Inflammatory macrophage treated with lipopolysaccharide for 4 hours (primary cell): Measurements from ENCODE around the gene NFIX.

Experiments used
- DNase-seq: peaks from one replicate; pipeline ENCODE4 v3.0.0-alpha.2; 2020

The NFIX gene

DNA sequence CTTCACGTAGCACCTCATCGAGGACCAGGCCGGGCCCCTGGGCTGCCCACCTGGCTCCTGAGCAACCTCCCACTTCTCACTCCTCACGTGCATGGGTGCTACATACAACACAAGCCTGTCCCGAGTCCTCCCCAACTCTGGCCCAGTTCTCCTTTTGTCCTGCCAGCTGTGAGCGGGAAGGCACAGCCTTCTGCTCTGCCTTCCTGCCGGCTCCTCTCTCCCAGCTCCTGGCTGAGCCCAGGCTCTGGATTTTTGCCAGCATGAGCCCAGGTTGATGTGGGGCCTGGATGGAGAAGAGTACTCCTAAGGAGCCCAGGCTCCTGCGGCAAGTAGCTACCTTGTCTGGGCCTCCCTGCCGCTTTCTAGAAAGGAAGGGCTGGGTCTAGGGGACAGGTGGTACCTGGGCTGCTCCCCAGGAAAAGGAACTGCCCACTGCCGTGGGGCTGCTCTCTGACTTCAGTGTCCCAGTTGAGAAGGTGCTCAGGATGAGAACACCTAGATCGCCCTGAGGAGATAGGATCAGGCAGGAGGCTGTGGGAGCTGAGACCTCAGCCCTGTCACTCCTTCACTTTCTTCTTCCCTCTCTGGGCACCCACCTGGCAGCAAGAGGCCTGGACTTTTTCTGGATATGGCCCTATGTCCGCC, 83.7 kb downstream of the NFIX start:
- no peak for DNase-seq

DNA sequence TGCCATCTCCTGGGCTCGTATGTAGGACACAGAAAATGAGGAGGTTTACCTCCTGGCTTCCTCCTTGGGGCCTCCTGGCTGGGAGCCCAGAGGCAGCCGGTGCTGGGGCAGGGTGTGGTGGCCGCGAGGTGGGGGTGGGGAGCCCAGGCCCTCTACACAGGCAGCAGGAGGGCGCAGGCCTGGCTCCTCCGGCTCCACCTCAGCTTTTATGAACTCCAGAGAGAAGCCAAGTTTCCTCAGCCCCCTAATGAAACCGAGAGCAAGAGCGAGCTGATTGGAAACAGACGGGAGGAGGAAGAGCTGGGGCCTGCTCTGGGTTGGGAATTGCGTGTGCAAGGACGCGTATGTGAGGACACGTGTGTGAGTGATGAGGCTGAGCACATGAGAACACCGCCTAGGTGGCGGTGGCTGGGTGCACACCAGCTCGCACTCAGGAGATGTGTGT, 84.3 kb downstream of the NFIX start:
- no peak for DNase-seq

DNA sequence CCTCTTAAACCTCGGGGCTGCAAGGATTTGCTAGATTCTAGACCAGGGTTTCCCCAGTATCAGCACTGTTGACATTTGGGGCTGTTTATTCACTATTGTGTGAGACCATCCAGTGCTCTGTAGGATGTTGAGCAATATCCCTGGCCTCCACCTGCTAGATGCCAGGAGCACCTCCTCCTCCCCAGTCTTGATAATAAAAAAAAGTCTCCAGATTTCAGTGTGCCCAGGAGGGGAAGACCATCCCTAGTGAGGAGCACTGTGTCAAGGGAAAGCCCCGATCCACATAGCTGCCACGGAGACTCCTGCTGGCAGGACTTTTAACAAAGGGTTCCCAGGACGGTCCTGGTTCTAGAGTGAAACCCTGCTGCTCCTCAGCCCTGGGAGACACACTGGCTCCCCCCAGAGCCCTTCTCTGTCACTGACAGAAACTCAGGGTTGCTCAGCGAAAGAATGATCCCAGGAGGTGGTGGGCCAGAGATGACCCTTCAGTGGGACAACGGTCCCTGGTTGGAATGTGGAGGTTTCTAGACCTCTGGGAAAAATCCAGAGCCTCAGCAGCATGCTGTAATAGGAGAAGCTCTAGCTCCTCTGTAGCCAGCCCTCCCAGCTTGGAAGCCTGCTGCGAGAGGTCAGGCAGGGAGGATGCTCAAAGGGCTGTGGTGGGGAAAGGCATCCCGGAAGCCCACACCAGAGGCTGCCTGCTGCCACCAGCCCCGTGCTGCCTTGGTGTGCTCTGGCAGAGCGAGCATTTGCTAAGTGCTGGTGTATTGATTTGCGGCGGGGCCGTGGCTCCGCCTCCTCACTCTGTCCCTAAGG, 87.1 kb downstream of the NFIX start:
- no peak for DNase-seq

DNA sequence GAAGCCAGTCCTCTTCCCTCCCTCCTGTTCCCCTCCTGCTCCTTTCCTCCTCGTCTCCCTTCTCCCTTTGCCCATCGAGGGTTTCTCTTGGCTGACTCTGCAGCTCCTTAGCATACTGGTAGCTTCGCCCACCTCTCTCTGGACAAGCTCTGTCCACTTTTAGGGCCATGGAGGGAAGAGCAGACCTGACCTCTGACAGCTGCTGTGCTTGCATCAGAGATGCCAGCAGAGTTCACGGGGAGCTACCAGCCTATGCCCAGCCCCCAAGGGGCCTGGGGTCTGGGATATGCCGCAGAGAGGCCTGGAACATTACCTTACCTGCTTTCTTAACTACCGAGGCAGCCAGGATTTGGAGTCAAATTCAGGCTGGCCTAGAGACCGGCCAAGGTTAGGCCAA, 87.7 kb downstream of the NFIX start:
- DNase-seq: no peak

DNA sequence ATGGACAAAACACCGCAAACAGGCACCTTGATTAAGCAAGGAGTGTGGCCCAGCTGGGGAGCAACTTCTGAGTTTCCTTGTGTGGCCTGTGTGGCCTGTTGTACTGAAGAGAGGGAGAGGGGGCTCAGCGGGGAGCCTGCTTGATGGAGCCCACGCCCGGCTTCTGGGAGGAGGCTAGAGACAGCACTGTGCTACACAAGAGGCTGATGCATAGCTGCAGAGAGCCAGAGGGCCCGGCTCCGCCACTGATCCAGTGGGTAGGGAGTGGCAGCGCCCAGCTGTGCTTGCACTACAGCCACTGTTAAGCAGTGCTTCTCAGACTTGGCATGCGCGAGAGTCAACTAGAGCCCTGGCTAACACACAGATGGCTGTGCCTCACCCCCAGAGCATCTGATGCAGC, 88.4 kb downstream of the NFIX start:
- DNase-seq: no peak

DNA sequence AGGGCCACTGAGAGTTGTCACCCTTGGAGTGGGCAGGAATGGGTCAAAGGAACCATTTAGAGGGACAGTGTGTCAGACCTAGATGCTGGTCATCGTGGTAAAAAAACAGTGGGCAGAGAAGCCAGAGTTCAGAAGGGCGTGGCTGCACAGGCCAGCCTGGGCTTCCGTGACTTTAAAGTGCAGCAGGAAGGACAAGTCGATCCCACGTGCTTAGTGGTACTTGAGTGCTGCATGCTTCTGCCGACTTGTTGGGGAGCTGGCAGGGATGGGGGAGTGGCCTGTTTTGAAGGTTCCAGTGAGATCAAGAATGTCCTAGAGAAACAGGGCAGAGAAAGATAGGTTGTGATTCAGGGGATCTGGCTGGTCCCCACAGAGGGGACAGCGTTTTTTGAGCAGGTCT, 90.4 kb downstream of the NFIX start:
- DNase-seq: no peak

DNA sequence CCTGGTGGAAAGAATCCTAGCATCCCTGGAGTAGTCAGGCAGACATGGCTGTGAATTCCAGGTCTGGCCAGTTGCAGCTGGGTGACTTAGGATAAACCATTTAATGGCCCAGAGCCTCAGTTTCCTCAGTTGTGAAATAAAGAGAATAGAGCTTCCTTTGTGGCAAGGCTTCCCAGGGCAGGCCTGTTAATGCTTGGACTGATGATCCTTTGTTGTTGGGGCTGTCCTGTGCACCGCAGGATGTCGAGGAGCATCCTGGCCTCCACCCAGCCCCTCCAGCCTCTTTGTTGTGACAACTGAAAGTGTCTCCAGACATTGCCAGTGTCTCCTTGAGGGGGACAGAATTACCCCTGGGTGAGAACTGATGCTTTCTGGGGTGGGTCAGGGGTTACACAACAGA, 91.1 kb downstream of the NFIX start:
- DNase-seq: no peak

DNA sequence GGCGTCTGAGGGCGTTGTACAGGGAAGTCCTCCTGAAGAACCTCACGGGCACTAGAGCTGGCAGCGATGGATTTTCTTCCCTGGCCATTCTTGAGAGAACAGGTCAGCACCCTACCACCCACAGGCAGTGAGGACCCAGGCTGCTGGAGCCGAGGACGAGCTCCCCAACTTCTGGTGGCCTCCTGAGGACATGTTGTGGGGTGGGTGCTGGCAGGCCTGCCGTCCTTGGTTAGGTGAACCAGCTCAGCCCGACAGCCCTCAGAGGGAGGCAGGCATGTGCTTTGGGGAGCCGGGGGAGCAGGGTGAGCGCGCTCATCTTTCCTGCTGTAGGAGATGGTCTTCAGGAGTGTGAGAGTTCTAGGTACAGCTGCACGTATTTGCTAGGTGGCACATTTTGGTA, 92.0 kb downstream of the NFIX start:
- DNase-seq: no peak

DNA sequence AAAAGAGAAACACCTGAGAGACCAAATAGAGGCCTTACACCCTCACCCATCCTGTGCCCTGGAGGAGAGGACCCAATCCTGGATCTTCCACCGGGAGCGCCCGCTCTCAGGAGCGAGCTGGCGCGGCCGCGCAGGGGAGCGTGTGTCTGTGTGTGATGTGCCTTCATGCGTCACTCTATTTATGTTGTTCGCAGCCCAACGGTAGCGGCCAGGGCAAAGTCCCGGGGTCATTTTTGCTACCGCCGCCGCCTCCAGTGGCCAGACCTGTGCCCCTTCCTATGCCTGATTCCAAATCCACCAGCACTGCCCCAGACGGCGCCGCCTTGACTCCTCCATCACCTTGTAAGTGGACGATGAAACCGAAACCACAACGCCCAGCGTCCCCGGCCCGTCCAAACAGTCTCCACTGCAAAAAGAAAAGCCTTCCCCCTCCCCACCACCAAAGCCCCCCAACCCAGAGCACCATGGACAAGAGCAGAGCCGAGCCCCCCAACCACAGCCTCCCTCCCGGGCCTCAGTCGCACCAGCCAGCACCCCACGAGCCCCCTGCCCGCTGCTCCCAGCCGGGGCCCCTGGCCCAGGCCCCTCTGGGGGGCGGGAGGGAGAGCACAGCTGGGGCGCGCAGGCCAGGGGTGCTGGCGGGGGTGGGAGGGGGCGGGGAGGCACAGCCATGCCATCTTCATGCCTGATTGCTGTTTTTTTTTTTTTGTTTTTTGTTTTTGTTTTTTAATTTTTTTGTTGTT, 92.7 kb downstream of the NFIX start:
- no peak for DNase-seq

DNA sequence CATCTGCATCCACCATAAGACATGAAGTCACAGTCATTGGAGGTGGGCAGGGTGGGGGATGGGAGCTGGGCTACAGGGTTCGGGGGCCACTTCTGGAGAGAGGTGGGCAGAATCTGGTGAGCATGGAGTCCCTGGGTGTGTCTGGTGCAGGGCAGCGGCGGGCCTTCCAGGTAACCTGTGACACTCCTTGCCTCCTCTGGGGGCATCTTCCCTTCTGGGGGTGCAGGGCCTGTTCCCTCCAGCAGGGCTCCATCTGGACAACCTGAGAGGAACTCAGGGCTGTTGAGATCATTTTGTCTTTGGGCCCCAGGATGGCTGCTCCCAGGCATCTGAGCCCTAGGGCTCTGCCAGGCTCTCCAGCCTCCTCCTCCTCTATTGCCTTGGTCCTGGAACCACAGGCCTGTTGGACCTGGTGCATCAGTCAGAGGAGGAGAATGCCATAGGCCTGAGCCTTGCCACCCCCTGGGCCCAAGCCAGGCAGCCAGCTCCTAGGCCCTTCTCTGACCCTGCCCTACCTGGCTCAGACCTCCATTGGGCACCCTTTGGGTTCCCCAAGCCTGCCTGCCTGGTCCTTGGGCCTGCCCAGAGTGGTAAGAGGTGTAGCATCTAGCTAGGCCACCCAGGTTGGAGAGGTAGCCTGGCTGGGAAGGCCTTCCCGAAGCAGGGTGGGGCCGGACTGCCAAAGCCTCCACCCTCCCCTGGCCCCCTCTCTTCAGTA, 94.0 kb downstream of the NFIX start:
- no peak for DNase-seq

DNA sequence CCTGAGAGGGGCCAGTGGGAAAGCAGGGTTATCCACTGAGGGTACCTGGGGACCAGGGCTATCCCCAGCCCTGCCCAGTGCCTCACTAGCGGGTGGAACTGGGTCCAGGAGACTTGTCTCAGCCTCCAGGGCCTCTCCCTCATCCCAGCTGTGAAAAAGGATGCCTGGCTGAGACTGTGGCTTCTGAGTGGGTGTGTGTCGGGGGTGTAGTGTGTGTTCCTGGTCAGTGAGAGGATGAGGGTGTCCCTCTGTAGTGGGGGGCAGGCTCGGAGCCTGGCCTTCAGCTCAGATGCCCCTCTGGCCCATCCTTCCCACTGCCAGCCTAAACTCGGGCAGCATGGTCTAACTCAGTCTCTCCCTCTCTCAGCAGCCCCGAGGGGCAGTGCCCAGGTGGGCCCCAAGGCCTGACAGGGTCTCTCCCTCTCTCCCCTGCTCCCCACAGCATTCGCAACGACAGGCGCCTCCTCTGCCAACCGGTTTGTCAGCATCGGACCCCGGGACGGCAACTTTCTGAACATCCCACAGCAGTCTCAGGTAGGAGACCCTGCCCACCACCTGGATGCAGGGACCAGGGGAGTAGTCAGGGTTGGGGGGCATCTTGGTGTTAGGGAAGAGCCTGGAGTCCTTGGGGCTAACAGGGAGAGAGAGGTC, 94.7 kb downstream of the NFIX start:
- DNase-seq: no peak

DNA sequence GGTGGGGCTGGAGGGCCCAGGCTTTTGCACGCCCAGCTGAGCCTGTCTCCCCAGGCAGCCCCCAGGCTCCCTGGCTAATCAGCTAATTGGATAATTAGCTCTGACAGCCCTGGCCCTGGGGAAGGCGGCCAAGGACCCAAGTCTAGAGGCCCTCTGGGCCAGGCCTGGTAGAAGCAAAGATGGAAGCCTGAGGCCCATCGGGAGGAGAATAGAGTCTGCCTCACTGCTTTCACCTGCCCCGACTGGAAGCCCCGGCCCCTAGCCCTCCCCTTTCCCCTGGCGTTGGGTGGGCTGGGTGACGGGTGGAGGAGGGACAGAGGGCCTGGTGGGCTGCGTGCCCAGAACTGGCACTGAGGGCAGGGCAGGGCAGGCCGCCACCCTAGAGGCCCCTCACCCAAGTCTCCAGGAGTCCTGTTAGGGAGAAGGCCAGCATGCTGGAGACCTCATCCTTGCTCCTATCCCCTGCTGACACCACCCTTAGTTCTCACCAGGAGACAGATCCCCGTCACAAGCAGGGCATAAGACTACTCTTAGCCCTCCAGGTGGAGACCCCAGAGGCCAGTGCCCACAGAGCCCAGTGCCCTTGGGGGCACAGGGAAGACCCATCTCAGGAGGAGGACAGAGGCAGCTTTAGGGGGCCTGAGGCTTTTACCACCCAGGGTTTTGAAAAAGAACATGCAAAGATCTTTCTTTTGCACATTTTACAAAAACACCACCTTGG, 95.4 kb downstream of the NFIX start:
- DNase-seq: no peak

DNA sequence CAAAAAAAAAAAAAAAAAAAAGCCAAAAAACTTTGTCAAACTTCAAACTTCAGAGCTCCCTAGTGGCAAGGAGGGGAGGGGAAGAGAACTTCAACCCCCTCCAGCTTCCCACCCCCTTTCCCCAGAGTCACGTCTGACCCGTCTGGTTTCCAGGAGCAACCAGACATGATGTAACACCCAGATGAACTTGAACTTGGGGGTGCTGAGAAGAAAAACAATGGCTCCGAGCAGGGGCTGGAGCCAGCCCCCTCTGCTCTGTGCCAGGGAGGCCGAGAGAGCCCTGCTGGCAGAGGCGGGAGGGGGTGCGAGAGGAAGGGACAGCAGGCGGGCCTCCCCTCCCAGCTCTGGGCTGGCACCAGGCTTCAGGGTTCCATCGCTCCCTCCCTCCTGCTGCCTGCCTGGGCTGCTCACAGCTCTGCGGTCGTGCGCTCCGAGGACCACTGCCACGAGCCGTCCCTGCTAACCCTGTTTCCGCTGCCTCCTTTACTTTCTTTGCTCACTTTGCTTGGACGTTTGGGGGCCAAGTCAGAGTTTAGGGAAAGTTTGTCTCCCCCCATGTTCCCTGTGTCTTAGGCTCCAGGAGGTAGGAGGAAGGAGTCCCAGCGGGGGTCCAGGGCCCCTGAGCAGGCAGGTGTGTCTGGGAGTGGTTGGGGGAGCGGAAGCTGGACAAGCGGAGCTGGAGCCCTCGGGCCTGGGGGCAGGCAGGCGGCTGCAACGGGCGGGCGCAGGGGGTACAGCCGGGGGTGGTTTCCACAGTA, 96.3 kb downstream of the NFIX start:
- no peak for DNase-seq

DNA sequence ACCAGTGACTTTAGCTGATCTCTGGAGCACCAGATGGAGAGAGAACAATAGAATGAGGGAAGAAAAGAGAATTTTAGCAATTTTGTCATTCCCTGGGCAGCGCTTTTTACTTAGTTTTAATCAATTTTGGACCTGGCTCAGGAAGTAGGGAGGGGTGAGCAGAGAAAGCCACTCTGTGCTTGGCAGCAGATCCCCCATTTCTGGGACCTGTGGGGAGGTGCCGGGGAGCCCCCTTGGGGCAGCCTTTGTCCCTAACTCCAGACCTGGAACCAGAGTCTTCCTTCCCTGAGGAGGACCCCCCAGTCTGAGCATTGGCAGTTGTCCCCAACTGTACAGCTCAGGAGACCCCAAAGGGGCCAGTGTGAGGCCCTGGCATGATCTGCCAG, 96.9 kb downstream of the NFIX start:
- DNase-seq: no peak

DNA sequence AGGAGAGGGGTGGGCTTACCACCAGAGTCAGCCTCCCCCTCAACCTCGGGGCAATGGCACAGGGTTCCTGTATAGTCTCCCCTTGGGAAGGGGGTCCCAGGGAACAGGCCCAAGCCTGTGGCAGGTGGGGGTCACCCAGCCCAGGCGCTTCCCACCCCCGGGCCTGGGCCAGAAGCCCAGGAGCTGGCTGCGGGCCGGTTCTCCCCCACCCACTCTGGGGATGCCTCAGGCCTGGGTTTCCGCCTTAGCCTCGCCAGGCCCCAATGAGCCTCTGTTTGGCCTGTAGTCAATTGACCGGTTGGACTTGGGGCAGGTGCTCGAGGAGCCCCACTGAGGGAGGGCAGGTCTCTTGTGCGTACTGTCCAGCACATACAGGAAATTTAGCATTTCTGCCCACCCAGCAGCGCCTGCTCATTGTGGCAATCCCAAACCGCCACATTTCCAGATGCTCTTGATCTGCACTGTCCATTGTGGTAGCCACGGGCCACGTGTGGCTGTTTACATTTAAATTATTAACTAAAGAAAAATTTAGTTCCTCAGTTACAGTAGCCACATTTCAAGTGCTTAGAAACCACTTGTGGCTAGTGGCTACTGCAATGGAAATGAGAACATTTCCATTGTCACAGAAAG, 97.4 kb downstream of the NFIX start:
- no peak for DNase-seq

DNA sequence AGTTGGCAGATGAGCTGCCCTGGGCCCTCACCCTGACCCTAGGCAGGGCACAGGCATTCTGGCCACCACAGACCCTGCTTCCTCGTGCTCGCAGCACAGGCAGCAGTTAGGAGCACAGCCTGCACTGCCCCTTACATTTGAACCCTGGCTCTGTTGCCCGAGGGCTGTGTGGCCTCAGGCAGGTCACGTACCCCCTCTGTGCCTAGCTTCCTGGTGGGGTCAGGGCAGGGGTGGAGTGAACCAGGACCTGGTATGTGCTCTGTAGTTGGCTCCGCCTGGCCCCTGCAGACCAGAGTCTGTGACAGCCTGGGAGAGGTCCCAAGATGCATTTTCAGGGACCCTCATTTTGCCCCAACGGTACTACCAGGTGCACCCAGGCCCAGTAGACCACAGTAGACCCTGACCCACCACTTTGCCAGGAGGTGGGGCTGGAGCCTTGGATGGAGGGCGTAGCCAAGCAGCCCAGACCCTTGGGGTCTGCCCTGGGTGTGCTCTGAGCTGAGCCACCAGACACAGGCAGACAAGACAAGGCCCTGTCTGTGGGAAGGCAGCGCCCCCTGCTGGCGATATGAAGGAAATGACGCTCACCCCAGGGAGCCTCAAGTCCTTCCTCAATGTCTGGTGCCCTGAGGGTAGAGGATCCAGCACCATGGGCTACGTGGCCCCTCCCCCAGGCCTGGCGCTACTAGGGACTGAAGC, 98.3 kb downstream of the NFIX start:
- peak; percentile 77 for DNase-seq

DNA sequence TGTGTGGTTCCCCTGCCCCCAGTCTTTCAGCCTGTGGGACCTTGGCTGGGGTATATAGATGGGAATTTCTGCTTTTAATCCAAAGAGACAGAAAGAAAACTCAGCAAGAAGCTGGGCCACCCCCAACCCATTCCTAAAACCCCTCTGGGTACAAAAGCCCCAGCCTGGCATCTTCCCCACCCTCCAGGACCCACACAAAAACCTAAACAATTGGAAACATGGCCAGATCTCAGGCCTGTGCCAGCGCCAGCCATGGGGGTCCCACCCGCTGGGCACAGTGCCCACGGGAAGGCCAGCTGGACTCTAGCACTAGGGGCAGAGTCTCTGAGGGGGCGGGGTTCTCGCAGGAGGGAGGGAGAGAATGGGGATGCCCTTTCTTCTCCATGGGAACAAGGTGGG, 98.8 kb downstream of the NFIX start:
- DNase-seq: no peak

DNA sequence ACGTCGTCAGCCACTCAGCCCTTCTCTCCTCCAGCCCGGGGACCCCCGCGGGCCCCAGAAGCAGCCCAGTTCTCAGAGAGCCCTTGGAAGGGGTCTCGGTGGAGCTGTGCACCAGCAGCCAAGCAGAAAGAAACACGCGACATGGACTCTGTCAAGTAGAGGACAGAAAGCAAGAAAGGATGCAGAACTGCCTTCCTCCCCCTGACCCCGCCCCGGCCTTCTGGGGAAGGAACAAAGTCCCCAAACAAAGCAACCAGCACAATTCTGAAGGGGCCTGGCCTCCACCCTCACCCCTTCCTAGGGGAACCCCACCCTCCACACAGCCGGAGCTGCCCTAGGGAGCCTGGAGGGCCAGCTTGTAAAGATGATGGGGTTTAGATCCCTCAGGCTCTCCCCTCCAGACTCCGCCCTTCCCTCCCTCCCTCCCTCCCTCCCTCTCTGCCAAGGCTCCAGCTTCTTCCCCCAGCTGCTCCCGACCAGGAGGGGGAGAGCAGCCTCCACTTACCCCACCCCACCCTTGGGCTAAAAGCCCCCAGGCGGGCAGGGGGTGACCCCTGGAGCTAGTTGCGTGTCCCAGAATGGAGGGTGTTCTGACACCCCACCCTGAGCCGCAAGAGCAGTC, 99.6 kb downstream of the NFIX start:
- no peak for DNase-seq

DNA sequence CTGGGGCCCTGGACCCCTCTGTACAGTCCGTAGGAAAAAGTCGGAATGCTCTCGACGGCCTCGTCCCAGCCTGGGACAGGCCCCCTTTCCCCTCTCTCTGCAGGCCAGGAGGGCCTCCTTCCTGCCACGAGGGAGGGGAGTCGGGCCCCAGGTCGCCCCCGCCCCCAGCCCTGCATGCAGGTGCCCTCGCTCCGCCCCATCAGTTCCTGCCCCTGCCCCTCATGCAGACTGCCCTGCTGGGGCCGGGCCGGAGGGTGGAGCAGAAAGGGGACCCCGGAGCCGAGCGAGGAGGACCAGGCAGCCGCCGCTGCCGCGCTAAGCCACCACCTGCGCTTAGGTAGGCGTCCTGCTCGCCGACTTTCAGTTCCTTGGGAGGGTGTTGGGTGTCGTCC, 100.1 kb downstream of the NFIX start:
- no peak for DNase-seq
